Measurements from ENCODE around the gene ENC1. TPM values are rescaled to one million over a fixed set of nuclear protein-coding genes. Genes with fewer than 3 reads are reported as not detected.

The ENC1 gene
- total RNA-seq, 4 donors from 2014 or later, result 3.4 to 7.8 (median 4.5) TPM

DNA sequence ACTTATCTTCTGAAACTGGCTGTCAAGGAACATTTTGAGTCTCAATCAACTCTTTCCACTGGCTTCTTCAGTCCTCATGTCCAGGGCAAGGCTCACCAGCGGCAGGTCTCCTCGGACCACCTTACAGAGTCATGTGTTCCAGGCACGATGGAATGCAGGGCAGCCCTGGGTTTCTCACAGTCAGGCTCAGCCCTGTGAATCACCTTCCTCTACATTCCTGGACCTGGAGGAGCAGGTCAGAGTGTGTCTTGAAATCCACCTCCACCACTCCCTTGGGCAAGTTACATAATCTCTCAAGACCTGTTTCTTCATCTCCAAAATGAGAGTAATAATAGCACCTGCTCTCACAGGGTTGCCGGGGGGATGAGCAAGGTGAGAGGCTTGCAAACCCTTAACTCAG is 16.0 kb downstream of the ENC1 start:
- DNase-seq, result no peak
- Histone ChIP-seq H3K9me3 (no peaks in the 10 kb centered on the region), H3K4me1 (no peaks in the 10 kb centered on the region), H3K27me3 (no peaks in the 10 kb centered on the region), H3K4me3 (replicated peaks in 1 of 3) (no peak overlapping the region), H3K36me3 (no peaks in the 10 kb centered on the region), H3K27ac (no peak overlapping the region)
- WGBS, 2 donors, result 93 to 96% methylated on average over 4 of the region's 4 CpGs
- no peak for TF ChIP-seq POLR2A (IDR thresholded peaks at IDR 0.05)
- TF ChIP-seq, protein P1, sequence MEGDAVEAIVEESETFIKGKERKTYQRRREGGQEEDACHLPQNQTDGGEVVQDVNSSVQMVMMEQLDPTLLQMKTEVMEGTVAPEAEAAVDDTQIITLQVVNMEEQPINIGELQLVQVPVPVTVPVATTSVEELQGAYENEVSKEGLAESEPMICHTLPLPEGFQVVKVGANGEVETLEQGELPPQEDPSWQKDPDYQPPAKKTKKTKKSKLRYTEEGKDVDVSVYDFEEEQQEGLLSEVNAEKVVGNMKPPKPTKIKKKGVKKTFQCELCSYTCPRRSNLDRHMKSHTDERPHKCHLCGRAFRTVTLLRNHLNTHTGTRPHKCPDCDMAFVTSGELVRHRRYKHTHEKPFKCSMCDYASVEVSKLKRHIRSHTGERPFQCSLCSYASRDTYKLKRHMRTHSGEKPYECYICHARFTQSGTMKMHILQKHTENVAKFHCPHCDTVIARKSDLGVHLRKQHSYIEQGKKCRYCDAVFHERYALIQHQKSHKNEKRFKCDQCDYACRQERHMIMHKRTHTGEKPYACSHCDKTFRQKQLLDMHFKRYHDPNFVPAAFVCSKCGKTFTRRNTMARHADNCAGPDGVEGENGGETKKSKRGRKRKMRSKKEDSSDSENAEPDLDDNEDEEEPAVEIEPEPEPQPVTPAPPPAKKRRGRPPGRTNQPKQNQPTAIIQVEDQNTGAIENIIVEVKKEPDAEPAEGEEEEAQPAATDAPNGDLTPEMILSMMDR (IDR thresholded peaks at IDR 0.05), result no peak
- intact Hi-C loops (cut with DNase I), result no loop called here

DNA sequence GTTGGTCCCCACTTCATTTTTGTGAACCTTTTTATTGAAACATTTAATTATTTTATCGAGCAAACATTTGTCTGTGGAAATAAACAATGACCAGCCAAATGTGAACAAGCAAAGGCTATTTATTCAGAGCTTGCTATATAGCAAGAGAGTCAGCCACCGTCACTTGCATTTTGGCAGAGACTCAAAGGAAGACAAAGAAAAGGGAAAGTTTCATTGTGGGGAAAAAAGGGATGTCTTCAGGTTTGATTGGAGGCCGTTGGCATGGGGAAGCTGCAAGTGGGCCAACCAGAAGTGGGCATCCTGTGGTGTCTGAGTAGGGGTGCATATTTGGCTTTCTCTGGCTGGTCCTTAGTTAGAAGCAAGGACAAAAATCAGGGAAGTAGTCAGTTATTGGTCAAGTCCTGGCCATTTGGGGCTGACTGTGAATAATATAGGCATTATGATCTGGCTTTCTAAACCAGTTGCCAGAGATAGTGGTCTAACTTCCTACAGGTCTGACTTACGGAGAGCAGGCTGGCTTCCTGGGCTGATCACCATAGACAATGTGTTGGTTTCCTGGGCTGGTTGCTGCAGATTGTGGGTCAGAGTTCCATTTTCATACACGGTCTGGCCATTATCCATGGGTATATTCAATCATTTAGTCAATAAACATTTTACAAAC is 16.6 kb downstream of the ENC1 start:
- no peak for DNase-seq
- Histone ChIP-seq H3K4me3 (replicated peaks in 1 of 3) (no peak overlapping the region), H3K27ac (no peak overlapping the region), H3K36me3 (no peaks in the 10 kb centered on the region), H3K4me1 (no peaks in the 10 kb centered on the region), H3K9me3 (no peaks in the 10 kb centered on the region), H3K27me3 (no peaks in the 10 kb centered on the region)
- no peak for TF ChIP-seq POLR2A (IDR thresholded peaks at IDR 0.05)
- TF ChIP-seq, protein P1 (IDR thresholded peaks at IDR 0.05), result no peak
- WGBS, 2 donors, result 83 to 85% methylated on average over 5 of the region's 5 CpGs
- intact Hi-C loops (cut with DNase I), result no loop called here

DNA sequence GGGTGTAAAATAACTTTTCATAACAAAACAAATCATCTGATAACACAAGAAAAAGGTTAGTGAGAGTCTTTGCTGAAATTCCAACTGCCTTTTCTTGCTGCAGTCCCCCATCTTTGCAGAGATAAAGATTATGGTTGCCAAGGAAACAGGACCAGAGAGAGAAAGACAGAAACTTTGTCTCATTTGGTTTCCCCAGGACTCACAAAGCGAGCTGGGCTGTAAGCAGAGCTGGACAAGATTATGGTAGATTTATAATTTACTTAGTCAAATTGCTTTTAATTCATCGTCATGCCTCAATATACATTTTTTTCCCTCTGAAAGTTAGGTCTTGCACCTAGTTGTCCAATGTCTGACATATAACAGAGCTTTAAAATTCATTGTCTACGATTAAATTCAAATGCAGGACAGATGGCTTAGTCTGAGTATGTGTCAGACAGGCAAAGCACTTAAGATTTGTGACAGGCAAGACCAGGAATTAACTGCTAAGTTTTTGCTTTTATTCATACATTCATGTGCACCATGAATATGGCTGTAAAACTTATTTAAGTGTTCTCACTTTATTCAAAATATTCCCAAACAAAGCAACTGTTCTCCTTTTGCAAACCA is 17.4 kb downstream of the ENC1 start:
- WGBS, 2 donors, result 82 to 83% methylated on average over 3 of the region's 3 CpGs
- no peaks in the 10 kb centered on the region for H3K4me1 ChIP-seq
- H3K27me3 ChIP-seq, result no peaks in the 10 kb centered on the region
- H3K36me3 ChIP-seq, result no peaks in the 10 kb centered on the region
- intact Hi-C loops (cut with DNase I), result no loop called here
- H3K9me3 ChIP-seq, result no peaks in the 10 kb centered on the region
- TF ChIP-seq POLR2A (IDR thresholded peaks at IDR 0.05), result no peak
- TF ChIP-seq, protein P1 (IDR thresholded peaks at IDR 0.05), result no peak
- H3K4me3 ChIP-seq (replicated peaks in 1 of 3), result no peak overlapping the region
- DNase-seq, result no peak
- no peak overlapping the region for H3K27ac ChIP-seq

DNA sequence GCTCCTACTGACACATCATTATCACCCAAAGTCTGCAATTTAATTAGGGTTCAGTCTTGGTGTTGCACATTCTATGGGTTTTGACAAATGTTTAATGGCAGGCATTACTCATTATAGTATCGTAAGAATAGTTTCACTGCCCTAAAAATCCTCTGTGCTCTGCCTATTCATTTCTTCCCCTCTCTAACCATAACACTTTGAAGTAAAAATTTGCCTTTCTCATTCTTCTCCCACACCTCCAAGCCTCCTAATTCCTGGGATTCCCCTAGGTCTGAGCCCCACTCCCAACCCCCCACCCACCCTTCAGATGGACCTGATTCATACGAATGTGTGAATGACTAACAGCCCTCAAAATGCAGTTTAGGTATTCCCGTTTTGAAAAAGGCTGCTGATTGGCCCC is 18.4 kb downstream of the ENC1 start:
- Histone ChIP-seq H3K4me1 (no peaks in the 10 kb centered on the region), H3K4me3 (replicated peaks in 1 of 3) (no peak overlapping the region), H3K27ac (no peak overlapping the region), H3K36me3 (no peaks in the 10 kb centered on the region), H3K27me3 (no peaks in the 10 kb centered on the region), H3K9me3 (no peaks in the 10 kb centered on the region)
- intact Hi-C loops (cut with DNase I), result no loop called here
- WGBS, 2 donors, result 66 to 79% methylated on average over 3 of the region's 3 CpGs
- DNase-seq, result no peak
- TF ChIP-seq, protein P1 (IDR thresholded peaks at IDR 0.05), result no peak
- no peak for TF ChIP-seq POLR2A (IDR thresholded peaks at IDR 0.05)

DNA sequence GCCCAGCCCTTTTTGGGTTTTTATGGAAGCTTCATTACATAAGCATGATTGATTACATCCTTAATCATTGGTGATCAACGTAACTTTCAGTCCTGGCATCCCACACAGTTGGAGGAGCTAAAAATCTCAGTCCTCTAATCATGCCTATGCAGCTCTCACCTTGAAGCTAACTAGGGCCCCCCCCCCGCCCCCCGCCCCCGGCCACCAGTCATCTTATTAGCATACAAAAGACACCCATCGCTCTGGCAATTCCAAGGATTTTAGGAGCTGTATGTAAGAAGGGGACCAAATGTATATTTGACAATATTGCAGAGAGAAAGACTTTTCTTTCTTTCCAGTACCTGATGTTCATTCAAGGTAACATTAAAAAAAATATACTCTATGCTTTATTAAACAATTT is 19.0 kb downstream of the ENC1 start:
- Histone ChIP-seq H3K4me3 (replicated peaks in 1 of 3) (no peak overlapping the region), H3K36me3 (no peaks in the 10 kb centered on the region), H3K27ac (no peak overlapping the region), H3K9me3 (no peaks in the 10 kb centered on the region), H3K4me1 (no peaks in the 10 kb centered on the region), H3K27me3 (no peaks in the 10 kb centered on the region)
- TF ChIP-seq POLR2A (IDR thresholded peaks at IDR 0.05), result no peak
- TF ChIP-seq, protein P1 (IDR thresholded peaks at IDR 0.05), result no peak
- no peak for DNase-seq
- intact Hi-C loops (cut with DNase I), result no loop called here
- WGBS, 2 donors, result 69 to 79% methylated on average over 5 of the region's 5 CpGs

Data from thyroid gland (tissue), 4 donors.